VCaP (cell line): Measurements from ENCODE around the gene FAM168A.

Experiments
- H3K27ac ChIP-seq: fragments of 450-650 bp; 2 replicates; pipeline ENCODE4 v1.5.1; 2017
- TF ChIP-seq, protein P1 (sequence below): fragments of 450-650 bp; conservative IDR thresholded peaks from 2 replicates; pipeline ENCODE4 v1.5.1; 2017; ENCODE audit warnings: mild to moderate bottlenecking, moderate library complexity

Gene FAM168A

DNA sequence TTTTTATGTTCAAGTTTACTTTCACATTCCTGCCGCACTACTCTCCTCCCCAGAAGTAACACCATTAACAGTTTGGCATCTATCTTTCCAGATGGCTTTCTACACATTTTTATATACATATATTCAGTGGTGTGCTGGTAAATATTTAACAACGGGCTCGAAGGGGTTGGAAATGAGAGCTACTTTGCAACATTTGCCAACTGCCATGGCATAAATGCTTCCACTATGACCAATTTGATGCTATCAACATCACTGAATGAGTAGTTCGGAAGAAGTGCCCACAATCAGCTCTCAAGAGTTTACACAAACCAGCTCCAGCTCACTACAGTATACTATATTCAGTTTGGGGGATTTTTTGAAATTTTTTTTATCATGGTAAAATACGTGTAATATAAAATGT is 166.5 kb downstream of the FAM168A start:
- TF ChIP-seq, protein P1, sequence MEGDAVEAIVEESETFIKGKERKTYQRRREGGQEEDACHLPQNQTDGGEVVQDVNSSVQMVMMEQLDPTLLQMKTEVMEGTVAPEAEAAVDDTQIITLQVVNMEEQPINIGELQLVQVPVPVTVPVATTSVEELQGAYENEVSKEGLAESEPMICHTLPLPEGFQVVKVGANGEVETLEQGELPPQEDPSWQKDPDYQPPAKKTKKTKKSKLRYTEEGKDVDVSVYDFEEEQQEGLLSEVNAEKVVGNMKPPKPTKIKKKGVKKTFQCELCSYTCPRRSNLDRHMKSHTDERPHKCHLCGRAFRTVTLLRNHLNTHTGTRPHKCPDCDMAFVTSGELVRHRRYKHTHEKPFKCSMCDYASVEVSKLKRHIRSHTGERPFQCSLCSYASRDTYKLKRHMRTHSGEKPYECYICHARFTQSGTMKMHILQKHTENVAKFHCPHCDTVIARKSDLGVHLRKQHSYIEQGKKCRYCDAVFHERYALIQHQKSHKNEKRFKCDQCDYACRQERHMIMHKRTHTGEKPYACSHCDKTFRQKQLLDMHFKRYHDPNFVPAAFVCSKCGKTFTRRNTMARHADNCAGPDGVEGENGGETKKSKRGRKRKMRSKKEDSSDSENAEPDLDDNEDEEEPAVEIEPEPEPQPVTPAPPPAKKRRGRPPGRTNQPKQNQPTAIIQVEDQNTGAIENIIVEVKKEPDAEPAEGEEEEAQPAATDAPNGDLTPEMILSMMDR, result no peak
- no peak overlapping the region for H3K27ac ChIP-seq

DNA sequence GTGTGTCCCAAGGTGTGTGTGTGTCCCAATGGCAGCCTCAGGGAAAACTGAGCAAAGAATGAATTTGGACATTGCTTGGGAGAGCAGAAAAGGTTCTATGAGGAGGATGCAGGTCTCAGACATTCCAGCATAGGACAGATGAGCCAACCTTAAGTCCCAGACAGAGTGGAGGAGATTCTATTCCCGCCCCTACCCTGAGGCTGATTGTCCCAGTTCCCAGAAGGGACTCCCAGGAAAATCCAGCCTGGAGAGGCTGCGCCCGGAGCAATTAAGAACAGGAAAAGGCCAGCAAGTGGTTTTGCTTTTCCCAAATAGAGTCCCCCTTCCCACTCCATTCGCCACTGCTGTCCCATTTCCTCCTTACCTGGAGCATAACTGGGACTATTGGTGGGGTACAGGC is 167.6 kb downstream of the FAM168A start:
- H3K27ac ChIP-seq, result no peak overlapping the region
- TF ChIP-seq, protein P1, result no peak

GRCh38 chr11:73429121-73429750 is 168.7 kb downstream of the FAM168A start:
- TF ChIP-seq, protein P1, result no peak
- no peak overlapping the region for H3K27ac ChIP-seq

DNA sequence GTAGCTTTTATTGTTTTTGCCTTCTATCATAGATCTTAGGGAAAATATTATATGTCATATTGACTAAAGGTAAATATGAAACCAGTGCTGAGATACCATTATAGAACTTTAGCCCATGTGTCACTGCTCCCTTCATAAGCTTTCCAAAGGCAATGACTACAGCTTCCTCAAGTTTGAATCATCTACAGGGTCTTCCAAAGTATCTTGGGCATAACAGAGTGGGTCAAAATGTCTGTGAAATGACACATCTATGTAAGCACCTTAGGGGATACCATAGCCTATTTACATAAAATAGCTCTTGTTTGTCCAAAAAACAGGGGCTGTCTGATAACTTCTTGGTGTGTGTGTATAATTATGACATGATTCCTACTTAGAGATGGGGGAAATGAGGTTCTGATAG is 169.2 kb downstream of the FAM168A start:
- TF ChIP-seq, protein P1, result no peak
- H3K27ac ChIP-seq, result no peak overlapping the region

DNA sequence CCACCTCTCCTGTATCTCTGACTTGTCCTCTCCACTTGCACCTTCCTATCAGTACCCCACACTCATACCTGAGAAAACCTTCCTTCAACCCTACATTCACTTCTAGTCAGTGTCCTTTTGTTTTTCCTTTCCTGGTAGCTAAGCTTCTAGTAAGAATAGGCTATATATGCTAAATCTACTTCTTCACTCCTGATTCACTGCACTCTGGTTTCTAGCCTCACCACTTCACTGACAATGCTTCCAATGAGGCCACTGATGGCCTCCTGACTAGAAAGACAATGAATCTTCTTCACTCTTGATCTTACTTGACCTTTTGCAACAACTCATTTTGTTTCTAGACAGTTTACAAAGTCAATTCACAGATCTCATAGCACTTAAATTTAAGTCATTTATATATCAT is 169.7 kb downstream of the FAM168A start:
- no peak overlapping the region for H3K27ac ChIP-seq
- TF ChIP-seq, protein P1, result no peak

- H3K27ac ChIP-seq, result no peak overlapping the region
- TF ChIP-seq, protein P1, result no peak
Measured at GRCh38 chr11:73426219-73426850, 171.6 kb downstream of the FAM168A start.

GRCh38 chr11:73425108-73425507 is 172.8 kb downstream of the FAM168A start:
- H3K27ac ChIP-seq, result no peak overlapping the region
- TF ChIP-seq, protein P1, result no peak
